Activated CD4-positive, alpha-beta memory T cell treated with anti-CD3 and anti-CD28 coated beads for 36 hours (primary cell): ENCODE measurements around the gene ARL15. TPM values are rescaled to one million over a fixed set of nuclear protein-coding genes. Genes with fewer than 3 reads are reported as not detected.

Source experiments
- CTCF ChIA-PET: fragments of 350-600 bp; sonication (Branson Sonifier 250); formaldehyde crosslinking; loops from one replicate; lab custom pipeline; 2021; ENCODE audit warnings: antibody characterized with exemption, inconsistent platforms; lab: Charles Lee
- POLR2A ChIA-PET: fragments of 350-600 bp; sonication (Branson Sonifier 250); formaldehyde crosslinking; loops from one replicate; lab custom pipeline; 2021; ENCODE audit warnings: antibody characterized with exemption; lab: Charles Lee
- DNase-seq: peaks from one replicate; pipeline ENCODE4 v3.0.0-alpha.2; 2020
- H3K27ac Mint-ChIP-seq: one replicate; pipeline ENCODE4 v1.8.0; 2021; ENCODE audit warnings: mixed read lengths
- H3K27me3 Mint-ChIP-seq: one replicate; pipeline ENCODE4 v1.8.0; 2021; ENCODE audit warnings: mixed read lengths
- H3K36me3 Mint-ChIP-seq: one replicate; pipeline ENCODE4 v1.8.0; 2021; ENCODE audit warnings: mixed read lengths
- H3K4me1 Mint-ChIP-seq: one replicate; pipeline ENCODE4 v1.8.0; 2021; ENCODE audit warnings: low read depth, mixed read lengths
- H3K4me3 Mint-ChIP-seq: one replicate; pipeline ENCODE4 v1.8.0; 2021; ENCODE audit warnings: mild to moderate bottlenecking, mixed read lengths
- H3K9me3 Mint-ChIP-seq: one replicate; pipeline ENCODE4 v1.8.0; 2021; ENCODE audit warnings: mixed read lengths
- intact Hi-C: fragments of 100-400 bp; cut with micrococcal nuclease; formaldehyde crosslinking; loops from one replicate; pipeline ENCODE4 v1.15.1; 2023
- total RNA-seq, 2 experiments: library from RNA; stranded (reverse); gene quantifications; one replicate each; pipeline ENCODE4 v1.2.3, GENCODE V29; 2021

The ARL15 gene
- total RNA-seq, 2 experiments from 2014 or later: 4.5 to 5.5 TPM

- intact Hi-C loops: loop anchor here (2.0 to 10.0 kb wide), 6 partner anchors 69 to 1510 kb away; partner anchors contain the start of genes MOCS2 and NDUFS4
Observed at GRCh38 chr5:54311176-54311677, 854 bp upstream of the ARL15 start.

GRCh38 chr5:54309691-54310432, 511 bp downstream of the ARL15 start:
- intact Hi-C loops: loop anchor here (1.0 to 10.0 kb wide), 8 partner anchors 68 to 1509 kb away; partner anchors contain the start of genes MOCS2 and NDUFS4
- H3K4me1 Mint-ChIP-seq: peaks cover 25% of the 10 kb centered on the region
- no peaks in the 10 kb centered on the region for H3K9me3 Mint-ChIP-seq
- peak; percentile 46 for DNase-seq
- H3K36me3 Mint-ChIP-seq: peaks cover 2% of the 10 kb centered on the region
- H3K4me3 Mint-ChIP-seq: peak overlapping the region; percentile 86
- POLR2A ChIA-PET: interaction anchor here (0.7 to 1.3 kb wide), 3 partner anchors 13 to 762 kb away, joined by 3 to 4 read pairs (median 4); no protein-coding TSS in a partner anchor
- CTCF ChIA-PET: interaction anchor here (0.8 to 2.0 kb wide), 5 partner anchors 66 to 535 kb away, joined by 3 to 6 read pairs (median 4); no protein-coding TSS in a partner anchor
- peak overlapping the region; percentile 89 for H3K27ac Mint-ChIP-seq
- peaks cover 3% of the 10 kb centered on the region for H3K27me3 Mint-ChIP-seq

More at GRCh38 chr5:54311176-54311677, 854 bp upstream of the ARL15 start:
- Mint-ChIP-seq H3K4me3 (peak overlapping the region; percentile 86), H3K36me3 (peaks cover 2% of the 10 kb centered on the region), H3K4me1 (peaks cover 25% of the 10 kb centered on the region), H3K27ac (peak overlapping the region; percentile 89), H3K9me3 (no peaks in the 10 kb centered on the region), H3K27me3 (peaks cover 3% of the 10 kb centered on the region)
- ChIA-PET CTCF (interaction anchor here (0.5 to 2.0 kb wide), 9 partner anchors 14 to 829 kb away, joined by 3 to 7 read pairs (median 4); no protein-coding TSS in a partner anchor), POLR2A (interaction anchor here (0.6 to 1.1 kb wide), 6 partner anchors 12 to 1179 kb away, joined by 3 to 4 read pairs (median 4); no protein-coding TSS in a partner anchor)
- DNase-seq: no peak

DNA sequence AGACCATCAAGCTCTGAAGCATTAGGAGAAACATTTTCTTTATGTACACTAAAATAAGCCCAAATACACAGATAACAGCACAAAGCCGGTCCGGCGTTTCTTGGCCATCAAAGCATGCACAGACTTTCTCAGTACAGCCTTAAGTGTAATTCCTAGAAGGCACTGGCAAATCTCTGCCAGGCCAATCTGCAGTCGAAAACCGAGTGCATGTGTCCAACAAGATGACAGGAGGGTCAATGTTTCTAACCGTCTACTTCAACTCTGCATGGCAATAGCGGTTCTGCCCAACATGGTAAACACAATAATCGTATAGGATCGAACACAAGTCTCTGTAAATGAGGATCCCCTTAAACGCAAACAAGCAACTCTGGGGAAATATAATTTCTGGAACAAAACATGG, 1.1 kb downstream of the ARL15 start:
- Mint-ChIP-seq H3K4me1 (peaks cover 25% of the 10 kb centered on the region), H3K27ac (no peak overlapping the region), H3K4me3 (peak overlapping the region; percentile 86), H3K9me3 (no peaks in the 10 kb centered on the region), H3K27me3 (peaks cover 3% of the 10 kb centered on the region), H3K36me3 (peaks cover 2% of the 10 kb centered on the region)
- CTCF ChIA-PET: interaction anchor here (1.0 to 2.0 kb wide), 2 partner anchors 66 to 80 kb away, joined by 3 to 6 read pairs; no protein-coding TSS in a partner anchor
- POLR2A ChIA-PET: no interaction called here
- intact Hi-C loops: loop anchor here (1.0 kb wide), 1 partner anchor 110 kb away; no protein-coding TSS in a partner anchor
- DNase-seq: no peak

DNA sequence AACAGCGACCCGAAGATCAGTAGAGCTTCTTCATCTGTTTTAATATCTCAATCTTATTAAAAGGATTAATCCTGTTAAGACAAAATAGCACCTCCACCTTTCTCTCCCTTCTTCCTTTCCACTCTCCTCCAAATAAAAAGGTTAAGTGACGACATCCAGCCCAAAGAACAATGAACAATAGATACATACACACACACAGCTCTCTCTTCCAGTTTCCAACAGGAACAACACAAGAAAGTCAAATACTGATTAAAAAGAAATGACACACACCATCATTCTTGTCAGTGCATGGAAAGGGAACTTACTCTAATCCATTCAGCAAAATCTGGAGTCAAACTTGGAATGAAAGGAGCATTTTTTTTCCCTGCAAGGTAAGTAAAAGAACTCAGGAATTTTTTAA, 2.8 kb downstream of the ARL15 start:
- peaks cover 2% of the 10 kb centered on the region for H3K36me3 Mint-ChIP-seq
- ChIA-PET POLR2A (no interaction called here), CTCF (no interaction called here)
- no peak overlapping the region for H3K4me3 Mint-ChIP-seq
- peaks cover 1% of the 10 kb centered on the region for H3K27me3 Mint-ChIP-seq
- DNase-seq: no peak
- no peak overlapping the region for H3K27ac Mint-ChIP-seq
- no peaks in the 10 kb centered on the region for H3K9me3 Mint-ChIP-seq
- peaks cover 28% of the 10 kb centered on the region for H3K4me1 Mint-ChIP-seq
- intact Hi-C loops: no loop called here

DNA sequence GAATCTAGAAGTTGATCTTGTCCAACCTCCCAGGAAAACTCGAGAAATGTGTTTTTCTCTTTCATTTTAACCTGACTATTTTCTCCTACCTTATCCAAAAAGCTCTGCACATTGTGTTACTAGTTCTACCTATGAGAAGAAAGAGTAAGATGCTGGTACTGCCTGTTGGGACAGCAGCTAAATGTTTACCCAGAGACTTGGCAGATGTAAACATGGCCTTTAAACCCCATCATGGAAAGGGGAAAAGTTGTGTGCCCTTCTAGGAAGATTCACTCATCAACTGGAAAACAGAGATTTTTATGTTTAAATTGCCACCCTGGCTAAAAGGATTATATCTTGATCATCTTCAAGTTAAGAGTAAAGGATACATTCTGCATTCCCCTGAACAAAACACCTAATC, 3.5 kb downstream of the ARL15 start:
- Mint-ChIP-seq H3K9me3 (no peaks in the 10 kb centered on the region), H3K27ac (no peak overlapping the region), H3K4me1 (peaks cover 29% of the 10 kb centered on the region), H3K36me3 (peaks cover 2% of the 10 kb centered on the region), H3K4me3 (no peak overlapping the region), H3K27me3 (peaks cover 1% of the 10 kb centered on the region)
- intact Hi-C loops: no loop called here
- ChIA-PET CTCF (no interaction called here), POLR2A (no interaction called here)
- DNase-seq: no peak

DNA sequence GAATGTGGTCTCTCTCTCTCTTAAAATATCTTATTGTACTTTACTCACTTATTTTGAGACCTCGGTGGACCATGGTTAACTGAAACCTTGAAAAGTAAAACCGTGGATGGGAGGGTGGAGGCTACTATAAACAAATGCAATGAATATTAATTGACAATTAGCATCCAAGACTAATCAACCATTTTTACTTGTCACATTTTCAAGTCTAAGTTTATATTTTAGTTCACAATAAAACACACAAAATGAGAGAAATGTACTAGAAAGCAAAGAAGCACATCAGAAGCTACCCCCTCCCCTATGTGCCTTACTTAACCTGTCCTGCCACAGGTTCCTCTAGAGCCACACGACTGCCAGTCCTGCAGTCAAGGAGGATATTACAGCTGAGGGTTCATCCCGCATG, 4.6 kb downstream of the ARL15 start:
- Mint-ChIP-seq H3K4me3 (no peak overlapping the region), H3K27me3 (peaks cover 1% of the 10 kb centered on the region), H3K36me3 (peaks cover 2% of the 10 kb centered on the region), H3K9me3 (no peaks in the 10 kb centered on the region), H3K27ac (no peak overlapping the region), H3K4me1 (peaks cover 29% of the 10 kb centered on the region)
- CTCF ChIA-PET: no interaction called here
- intact Hi-C loops: no loop called here
- POLR2A ChIA-PET: interaction anchor here (0.7 kb wide), 1 partner anchor 273 kb away, joined by 3 read pairs; no protein-coding TSS in a partner anchor
- no peak for DNase-seq

- Mint-ChIP-seq H3K9me3 (no peaks in the 10 kb centered on the region), H3K27me3 (no peaks in the 10 kb centered on the region), H3K4me1 (peaks cover 22% of the 10 kb centered on the region), H3K27ac (no peak overlapping the region), H3K36me3 (no peaks in the 10 kb centered on the region), H3K4me3 (no peak overlapping the region)
- intact Hi-C loops: no loop called here
- ChIA-PET CTCF (no interaction called here), POLR2A (no interaction called here)
- DNase-seq: no peak
Observed at GRCh38 chr5:54304040-54304439, 6.3 kb downstream of the ARL15 start.

DNA sequence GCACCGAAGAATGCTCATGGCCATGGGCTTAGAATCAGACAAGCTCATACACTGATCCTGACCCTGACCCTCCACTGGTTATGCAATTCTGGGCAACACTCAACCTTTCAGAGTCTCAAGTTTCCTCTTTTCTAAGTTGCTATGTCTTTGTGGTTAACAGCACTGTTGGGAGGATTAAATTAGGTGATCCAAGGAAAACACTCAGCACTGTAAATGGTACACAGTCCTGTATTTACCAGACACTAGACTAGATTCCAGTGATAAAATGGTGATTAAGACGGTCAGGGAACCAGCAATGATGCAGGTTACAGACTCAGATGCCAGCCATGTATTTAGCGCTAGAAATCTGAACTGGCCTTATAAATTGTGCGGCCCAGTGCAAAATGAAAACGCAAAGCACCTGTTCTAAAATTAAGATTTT, 8.1 kb downstream of the ARL15 start:
- Mint-ChIP-seq H3K27me3 (no peaks in the 10 kb centered on the region), H3K9me3 (no peaks in the 10 kb centered on the region), H3K36me3 (no peaks in the 10 kb centered on the region), H3K27ac (no peak overlapping the region), H3K4me1 (peaks cover 18% of the 10 kb centered on the region), H3K4me3 (no peak overlapping the region)
- intact Hi-C loops: no loop called here
- POLR2A ChIA-PET: no interaction called here
- DNase-seq: no peak
- CTCF ChIA-PET: interaction anchor here (1.7 kb wide), 1 partner anchor 68 kb away, joined by 4 read pairs; no protein-coding TSS in a partner anchor

- H3K9me3 Mint-ChIP-seq: no peaks in the 10 kb centered on the region
- DNase-seq: no peak
- H3K27me3 Mint-ChIP-seq: no peaks in the 10 kb centered on the region
- H3K36me3 Mint-ChIP-seq: no peaks in the 10 kb centered on the region
- POLR2A ChIA-PET: no interaction called here
- H3K4me3 Mint-ChIP-seq: no peak overlapping the region
- CTCF ChIA-PET: interaction anchor here (1.7 kb wide), 1 partner anchor 67 kb away, joined by 4 read pairs; no protein-coding TSS in a partner anchor
- peaks cover 15% of the 10 kb centered on the region for H3K4me1 Mint-ChIP-seq
- intact Hi-C loops: no loop called here
- H3K27ac Mint-ChIP-seq: no peak overlapping the region
Observed at GRCh38 chr5:54301849-54302248, 8.5 kb downstream of the ARL15 start.

DNA sequence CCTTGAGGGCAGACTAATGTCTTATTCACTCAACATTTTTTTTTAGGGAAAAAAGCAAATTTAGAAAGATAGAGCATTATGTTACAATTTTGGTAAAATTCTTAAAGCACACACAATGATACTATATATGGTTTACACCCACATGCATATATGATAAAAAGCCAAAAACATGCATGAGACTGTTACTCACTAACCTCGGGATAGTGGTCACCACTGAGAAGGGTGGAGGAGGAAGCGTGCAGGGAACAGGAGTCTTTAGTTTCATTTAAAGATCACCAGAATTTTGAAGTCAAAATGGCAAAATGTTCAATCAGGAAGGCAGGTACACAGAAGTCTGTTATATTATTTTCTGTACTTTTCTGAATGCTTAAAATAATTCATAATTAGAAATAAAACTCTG, 9.2 kb downstream of the ARL15 start:
- DNase-seq: no peak
- intact Hi-C loops: no loop called here
- Mint-ChIP-seq H3K27me3 (no peaks in the 10 kb centered on the region), H3K4me1 (peaks cover 13% of the 10 kb centered on the region), H3K27ac (no peak overlapping the region), H3K9me3 (no peaks in the 10 kb centered on the region), H3K4me3 (no peak overlapping the region), H3K36me3 (no peaks in the 10 kb centered on the region)
- POLR2A ChIA-PET: no interaction called here
- CTCF ChIA-PET: interaction anchor here (1.7 kb wide), 1 partner anchor 67 kb away, joined by 4 read pairs; no protein-coding TSS in a partner anchor

GRCh38 chr5:54298947-54299346, 11.4 kb downstream of the ARL15 start:
- Mint-ChIP-seq H3K27me3 (no peaks in the 10 kb centered on the region), H3K27ac (no peak overlapping the region), H3K36me3 (no peaks in the 10 kb centered on the region), H3K9me3 (no peaks in the 10 kb centered on the region), H3K4me1 (peaks cover 14% of the 10 kb centered on the region), H3K4me3 (no peak overlapping the region)
- CTCF ChIA-PET: no interaction called here
- POLR2A ChIA-PET: no interaction called here
- DNase-seq: no peak
- intact Hi-C loops: no loop called here

DNA sequence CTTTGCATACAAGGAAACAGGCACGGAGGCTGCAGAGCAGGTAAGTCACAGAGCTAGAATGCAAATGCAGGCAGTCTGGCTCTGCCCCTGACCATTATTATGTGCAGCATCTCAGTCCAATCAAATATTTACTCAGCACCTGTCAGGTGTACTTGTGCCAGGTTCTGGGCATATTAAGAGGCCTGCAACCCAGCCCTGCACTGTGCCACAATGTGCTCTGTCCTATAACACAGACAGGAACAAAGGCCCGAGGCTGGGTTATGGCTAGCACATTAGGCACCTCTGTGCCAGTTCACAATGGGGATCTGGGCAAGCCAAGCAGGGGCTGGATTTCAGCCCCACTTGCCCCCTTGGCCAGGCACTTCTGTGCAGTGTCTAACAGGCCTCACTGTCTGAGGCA, 14.0 kb downstream of the ARL15 start:
- H3K4me3 Mint-ChIP-seq: no peak overlapping the region
- CTCF ChIA-PET: no interaction called here

More for the DNA sequence above, 14.0 kb downstream of the ARL15 start:
- Mint-ChIP-seq H3K9me3 (no peaks in the 10 kb centered on the region), H3K27me3 (no peaks in the 10 kb centered on the region), H3K4me1 (peaks cover 12% of the 10 kb centered on the region), H3K36me3 (no peaks in the 10 kb centered on the region), H3K27ac (no peak overlapping the region)
- POLR2A ChIA-PET: no interaction called here
- no peak for DNase-seq
- intact Hi-C loops: no loop called here
